Activated T-helper 1 cell treated with anti-CD3 and anti-CD28 coated beads, Interleukin-12 subunit alpha, Interleukin-12 subunit beta, Interleukin-2, Interleukin-4 antibody, amounts not matched to agents 30 ng/mL and 10 ng/mL and 1 ng/mL, durations not matched to agents 14 hours and 24 hours and 36 hours (primary cell): ENCODE results near the gene MLF1. TPM values are rescaled to one million over a fixed set of nuclear protein-coding genes. Genes with fewer than 3 reads are reported as not detected.

ENCODE experiments used
- DNase-seq: peaks from one replicate; pipeline ENCODE4 v3.0.0; 2021; ENCODE audit warnings: low spot score
- H3K27ac Mint-ChIP-seq: one replicate; pipeline ENCODE4 v1.8.0; 2021; ENCODE audit warnings: mild to moderate bottlenecking, mixed read lengths
- H3K27me3 Mint-ChIP-seq: one replicate; pipeline ENCODE4 v1.8.0; 2022; ENCODE audit warnings: mild to moderate bottlenecking, moderate library complexity, mixed read lengths; ENCODE audit not compliant: insufficient read depth
- H3K36me3 Mint-ChIP-seq: one replicate; pipeline ENCODE4 v1.8.0; 2021; ENCODE audit warnings: low read depth, mixed read lengths
- H3K4me1 Mint-ChIP-seq: one replicate; pipeline ENCODE4 v1.8.0; 2021; ENCODE audit warnings: low read depth, mixed read lengths
- H3K4me3 Mint-ChIP-seq: one replicate; pipeline ENCODE4 v1.8.0; 2021; ENCODE audit warnings: mild to moderate bottlenecking, moderate library complexity, mixed read lengths
- H3K9me3 Mint-ChIP-seq: one replicate; pipeline ENCODE4 v1.8.0; 2021; ENCODE audit warnings: mixed read lengths
- intact Hi-C: fragments of 100-400 bp; cut with micrococcal nuclease; formaldehyde crosslinking; loops from one replicate; pipeline ENCODE4 v1.15.1; 2024
- total RNA-seq: library from RNA; stranded (reverse); gene quantifications from 2 replicates; pipeline ENCODE4 v1.2.3, GENCODE V29; 2022

Gene MLF1
- total RNA-seq, 1 donor from 2014 or later = 0.78 TPM

GRCh38 chr3:158617982-158618875, 47.2 kb downstream of the MLF1 start:
- no peaks in the 10 kb centered on the region for H3K4me1 Mint-ChIP-seq
- H3K4me3 Mint-ChIP-seq = no peak overlapping the region
- H3K9me3 Mint-ChIP-seq = peaks cover 4% of the 10 kb centered on the region
- no peaks in the 10 kb centered on the region for H3K27me3 Mint-ChIP-seq
- intact Hi-C loops = no loop called here
- no peak overlapping the region for H3K27ac Mint-ChIP-seq
- DNase-seq = no peak
- no peaks in the 10 kb centered on the region for H3K36me3 Mint-ChIP-seq

GRCh38 chr3:158625881-158626280, 54.9 kb downstream of the MLF1 start:
- DNase-seq = no peak
- Mint-ChIP-seq H3K4me3 (no peak overlapping the region), H3K9me3 (peaks cover 4% of the 10 kb centered on the region), H3K36me3 (no peaks in the 10 kb centered on the region), H3K27me3 (no peaks in the 10 kb centered on the region), H3K27ac (no peak overlapping the region), H3K4me1 (no peaks in the 10 kb centered on the region)
- intact Hi-C loops = no loop called here

GRCh38 chr3:158631981-158632380, 61.0 kb downstream of the MLF1 start:
- no peak overlapping the region for H3K27ac Mint-ChIP-seq
- no peaks in the 10 kb centered on the region for H3K4me1 Mint-ChIP-seq
- intact Hi-C loops = no loop called here
- DNase-seq = no peak
- H3K9me3 Mint-ChIP-seq = no peaks in the 10 kb centered on the region
- no peaks in the 10 kb centered on the region for H3K27me3 Mint-ChIP-seq
- H3K36me3 Mint-ChIP-seq = no peaks in the 10 kb centered on the region
- H3K4me3 Mint-ChIP-seq = no peak overlapping the region

- peaks cover 3% of the 10 kb centered on the region for H3K36me3 Mint-ChIP-seq
- H3K9me3 Mint-ChIP-seq = no peaks in the 10 kb centered on the region
- DNase-seq = no peak
- H3K27me3 Mint-ChIP-seq = no peaks in the 10 kb centered on the region
- no peak overlapping the region for H3K27ac Mint-ChIP-seq
- no peak overlapping the region for H3K4me3 Mint-ChIP-seq
- intact Hi-C loops = loop anchor here (5.0 to 10.0 kb wide), 6 partner anchors 68 to 1463 kb away; partner anchors contain the start of genes MLF1 and RSRC1
- peaks cover 15% of the 10 kb centered on the region for H3K4me1 Mint-ChIP-seq
Observed at GRCh38 chr3:158640646-158641045, 69.7 kb downstream of the MLF1 start.

GRCh38 chr3:158642005-158642404, 71.0 kb downstream of the MLF1 start:
- Mint-ChIP-seq H3K4me1 (peaks cover 26% of the 10 kb centered on the region), H3K27me3 (no peaks in the 10 kb centered on the region), H3K4me3 (no peak overlapping the region), H3K9me3 (no peaks in the 10 kb centered on the region), H3K36me3 (peaks cover 8% of the 10 kb centered on the region), H3K27ac (no peak overlapping the region)
- DNase-seq = no peak
- intact Hi-C loops = loop anchor here (5.0 to 10.0 kb wide), 6 partner anchors 70 to 1465 kb away; partner anchors contain the start of genes MLF1 and RSRC1

- Mint-ChIP-seq H3K4me1 (peaks cover 28% of the 10 kb centered on the region), H3K27me3 (no peaks in the 10 kb centered on the region), H3K36me3 (peaks cover 13% of the 10 kb centered on the region), H3K9me3 (no peaks in the 10 kb centered on the region), H3K4me3 (no peak overlapping the region), H3K27ac (no peak overlapping the region)
- no peak for DNase-seq
- intact Hi-C loops = loop anchor here (5.0 to 10.0 kb wide), 6 partner anchors 70 to 1465 kb away; partner anchors contain the start of genes MLF1 and RSRC1
Observed at GRCh38 chr3:158642474-158643210, 71.6 kb downstream of the MLF1 start.

GRCh38 chr3:158644345-158644908, 73.4 kb downstream of the MLF1 start, which contains the start of gene GFM1:
GFM1 (plus strand) TSS chr3:158644527; CDS start chr3:158644635, 108 bp downstream.
- peaks cover 34% of the 10 kb centered on the region for H3K4me1 Mint-ChIP-seq
- peaks cover 24% of the 10 kb centered on the region for H3K36me3 Mint-ChIP-seq
- peak within 1 kb of the TSS; percentile 83 for H3K27ac Mint-ChIP-seq
- intact Hi-C loops = loop anchor here (5.0 to 10.0 kb wide), 6 partner anchors 72 to 1467 kb away; partner anchors contain the start of genes MLF1 and RSRC1
- peak within 1 kb of the TSS; percentile 88 for H3K4me3 Mint-ChIP-seq
- no peaks in the 10 kb centered on the region for H3K27me3 Mint-ChIP-seq
- DNase-seq = peak; percentile 87
- H3K9me3 Mint-ChIP-seq = no peaks in the 10 kb centered on the region

- H3K9me3 Mint-ChIP-seq = no peaks in the 10 kb centered on the region
- H3K27ac Mint-ChIP-seq = no peak overlapping the region
- no peak for DNase-seq
- H3K27me3 Mint-ChIP-seq = no peaks in the 10 kb centered on the region
- no peak overlapping the region for H3K4me3 Mint-ChIP-seq
- peaks cover 46% of the 10 kb centered on the region for H3K36me3 Mint-ChIP-seq
- intact Hi-C loops = loop anchor here (10.0 kb wide), 1 partner anchor 1035 kb away; no protein-coding TSS in a partner anchor
- peaks cover 28% of the 10 kb centered on the region for H3K4me1 Mint-ChIP-seq
Observed at GRCh38 chr3:158649791-158650190, 78.8 kb downstream of the MLF1 start.

GRCh38 chr3:158651192-158651591, 80.2 kb downstream of the MLF1 start:
- Mint-ChIP-seq H3K4me1 (peaks cover 14% of the 10 kb centered on the region), H3K27me3 (no peaks in the 10 kb centered on the region), H3K9me3 (no peaks in the 10 kb centered on the region), H3K27ac (no peak overlapping the region), H3K36me3 (peaks cover 48% of the 10 kb centered on the region), H3K4me3 (no peak overlapping the region)
- intact Hi-C loops = no loop called here
- DNase-seq = no peak

GRCh38 chr3:158652463-158652862, 81.5 kb downstream of the MLF1 start:
- Mint-ChIP-seq H3K9me3 (no peaks in the 10 kb centered on the region), H3K4me1 (peaks cover 7% of the 10 kb centered on the region), H3K36me3 (peaks cover 44% of the 10 kb centered on the region), H3K27me3 (no peaks in the 10 kb centered on the region), H3K27ac (no peak overlapping the region), H3K4me3 (no peak overlapping the region)
- no peak for DNase-seq
- intact Hi-C loops = no loop called here
